H1 (cell line): ENCODE data around the gene ZRANB1. TPM values are rescaled to one million over a fixed set of nuclear protein-coding genes. Genes with fewer than 3 reads are reported as not detected.

Experiments used
- CTCF ChIA-PET: fragments of 300-600 bp; sonication (Branson Sonifier 250); formaldehyde crosslinking; loops from one replicate; lab custom pipeline; 2021; ENCODE audit not compliant: partially characterized antibody; lab: Charles Lee
- POLR2A ChIA-PET: fragments of 300-600 bp; sonication (Branson Sonifier 250); formaldehyde crosslinking; loops from one replicate; lab custom pipeline; 2021; ENCODE audit warnings: inconsistent platforms; ENCODE audit not compliant: partially characterized antibody; lab: Charles Lee
- DNase-seq, 2 experiments: peaks; one replicate each; pipeline versions ENCODE4 v3.0.0 to v3.0.0-alpha.2; 2010 to 2022; ENCODE audit warnings: low spot score in 2 of 2, low read depth in 1 of 2, mixed read lengths in 1 of 2
- FAIRE-seq: peaks from 2 replicates; lab custom pipeline; 2011; peaks lifted over from hg19 to GRCh38; lab: Jason Lieb, UNC
- H2AFZ ChIP-seq: 2 replicates; pipeline ENCODE4 v1.8.1; 2012; ENCODE audit warnings: low read length, inconsistent platforms
- H2AK5ac ChIP-seq: 2 replicates; pipeline ENCODE4 v1.6.1; 2013; ENCODE audit warnings: low read depth, low read length
- H2BK120ac ChIP-seq: replicated peaks from 2 replicates; pipeline ENCODE3; 2013; ENCODE audit warnings: low read depth, low read length, inconsistent platforms
- H2BK12ac ChIP-seq: 2 replicates; pipeline ENCODE4 v1.6.1; 2013; ENCODE audit warnings: low read depth, low read length
- H2BK15ac ChIP-seq: 2 replicates; pipeline ENCODE4 v1.6.1; 2013; ENCODE audit warnings: low read length
- H2BK20ac ChIP-seq: 2 replicates; pipeline ENCODE4 v1.6.1; 2013; ENCODE audit warnings: low read length
- H2BK5ac ChIP-seq: 2 replicates; pipeline ENCODE4 v1.6.1; 2013; ENCODE audit warnings: low read depth, low read length
- H3K14ac ChIP-seq: 2 replicates; pipeline ENCODE4 v1.6.1; 2013; ENCODE audit warnings: inconsistent platforms; ENCODE audit not compliant: insufficient read length
- H3K18ac ChIP-seq: 2 replicates; pipeline ENCODE4 v1.6.1; 2013; ENCODE audit warnings: low read length; ENCODE audit errors: extremely low read depth
- H3K23ac ChIP-seq: 2 replicates; pipeline ENCODE4 v1.6.1; 2013; ENCODE audit warnings: inconsistent platforms; ENCODE audit not compliant: insufficient read length
- H3K23me2 ChIP-seq: 2 replicates; pipeline ENCODE4 v1.6.1; 2013; ENCODE audit warnings: low read depth, low read length
- H3K27ac ChIP-seq: 2 replicates; pipeline ENCODE4 v1.6.1; 2011; ENCODE audit warnings: low read depth, low read length, inconsistent platforms
- H3K27me3 ChIP-seq, 4 experiments: replicated peaks in 1 of 4; 1 replicate in 1 of 4; 2 replicates in 3 of 4; pipeline versions ENCODE4 v1.6.1 to v1.8.1; 2011 to 2013; ENCODE audit warnings: low read length in 3 of 4, mild to moderate bottlenecking in 3 of 4, inconsistent platforms in 2 of 4, mixed read lengths in 2 of 4, moderate library complexity in 1 of 4; ENCODE audit not compliant: control insufficient read depth in 3 of 4, insufficient read depth in 3 of 4; ENCODE audit errors: extremely low read depth in 1 of 4
- H3K36me3 ChIP-seq, 4 experiments: 2 replicates each; pipeline versions ENCODE4 v1.6.1 to v1.8.1; 2011 to 2013; ENCODE audit warnings: mild to moderate bottlenecking in 4 of 4, low read length in 3 of 4, moderate library complexity in 2 of 4, control low read depth in 1 of 4, inconsistent platforms in 1 of 4; ENCODE audit not compliant: insufficient read depth in 4 of 4, control insufficient read depth in 2 of 4
- H3K4ac ChIP-seq: replicated peaks from 2 replicates; pipeline ENCODE3; 2013; ENCODE audit warnings: low read length, low read depth, mixed read lengths, inconsistent platforms; ENCODE audit not compliant: insufficient read length
- H3K4me1 ChIP-seq, 4 experiments: replicated peaks in 1 of 4; 1 replicate in 1 of 4; 2 replicates in 3 of 4; pipeline versions ENCODE4 v1.6.1 to v1.8.1; 2011 to 2013; ENCODE audit warnings: low read length in 3 of 4, inconsistent platforms in 2 of 4, mixed read lengths in 1 of 4; ENCODE audit not compliant: insufficient read depth in 4 of 4, control insufficient read depth in 3 of 4
- H3K4me2 ChIP-seq, 2 experiments: 2 replicates each; pipeline versions ENCODE4 v1.6.1 to v1.8.1; 2011 to 2013; ENCODE audit warnings: low read depth in 2 of 2, low read length in 2 of 2, control low read depth in 1 of 2, inconsistent platforms in 1 of 2, mild to moderate bottlenecking in 1 of 2; ENCODE audit not compliant: insufficient read depth in 1 of 2
- H3K4me3 ChIP-seq, 4 experiments: fragments of 200-600, 300-600 bp in 1 of 4; sonication (generic), shearing (Covaris generic), sonication (Bioruptor Twin) in 1 of 4; 2 replicates each; pipeline versions ENCODE4 v1.5.1 to v1.8.1; 2011 to 2016; ENCODE audit warnings: low read length in 4 of 4, low read depth in 3 of 4, control low read depth in 2 of 4, inconsistent platforms in 2 of 4, mild to moderate bottlenecking in 2 of 4, mixed read lengths in 1 of 4, moderate library complexity in 1 of 4; ENCODE audit not compliant: insufficient read depth in 2 of 4; ENCODE audit errors: extremely low read depth in 1 of 4
- H3K56ac ChIP-seq: replicated peaks from 2 replicates; pipeline ENCODE3; 2013; ENCODE audit warnings: low read depth, mild to moderate bottlenecking, mixed read lengths, low read length, inconsistent platforms; ENCODE audit not compliant: insufficient read length
- H3K79me1 ChIP-seq: 2 replicates; pipeline ENCODE4 v1.6.1; 2013; ENCODE audit warnings: low read depth, low read length, control low read depth
- H3K79me2 ChIP-seq, 2 experiments: 2 replicates each; pipeline versions ENCODE4 v1.6.1 to v1.8.1; 2012 to 2013; ENCODE audit warnings: low read length in 2 of 2, mild to moderate bottlenecking in 2 of 2, inconsistent platforms in 1 of 2; ENCODE audit not compliant: insufficient read depth in 2 of 2, control insufficient read depth in 1 of 2
- H3K9ac ChIP-seq, 4 experiments: replicated peaks in 1 of 4; 1 replicate in 1 of 4; 2 replicates in 3 of 4; pipeline versions ENCODE4 v1.6.1 to v1.8.1; 2011 to 2013; ENCODE audit warnings: low read depth in 3 of 4, low read length in 3 of 4, control low read depth in 2 of 4, mild to moderate bottlenecking in 2 of 4, moderate library complexity in 2 of 4, inconsistent platforms in 1 of 4; ENCODE audit errors: extremely low read depth in 1 of 4
- H3K9me3 ChIP-seq, 2 experiments: 2 replicates each; pipeline versions ENCODE4 v1.6.1 to v1.8.1; 2012 to 2013; ENCODE audit warnings: mild to moderate bottlenecking in 2 of 2, moderate library complexity in 2 of 2, control low read depth in 1 of 2, inconsistent platforms in 1 of 2, low read depth in 1 of 2, low read length in 1 of 2, mixed read lengths in 1 of 2; ENCODE audit not compliant: insufficient read depth in 2 of 2
- H4K20me1 ChIP-seq, 2 experiments: replicated peaks in 1 of 2; 2 replicates each; pipeline versions ENCODE3 to v1.8.1; 2011 to 2013; ENCODE audit warnings: inconsistent platforms in 2 of 2, low read length in 2 of 2, mild to moderate bottlenecking in 1 of 2; ENCODE audit not compliant: insufficient read depth in 2 of 2, control insufficient read depth in 1 of 2
- H4K5ac ChIP-seq: 2 replicates; pipeline ENCODE4 v1.6.1; 2013; ENCODE audit warnings: low read length, low read depth, mixed read lengths, inconsistent platforms; ENCODE audit not compliant: insufficient read length
- H4K8ac ChIP-seq: 2 replicates; pipeline ENCODE4 v1.8.0; 2013; ENCODE audit warnings: mild to moderate bottlenecking, moderate library complexity, low read length, inconsistent platforms; ENCODE audit not compliant: insufficient read depth; ENCODE audit errors: extremely low read depth
- H4K91ac ChIP-seq: replicated peaks from 2 replicates; pipeline ENCODE3; 2013; ENCODE audit warnings: low read length, mixed read lengths, inconsistent platforms; ENCODE audit not compliant: insufficient read length
- BCL11A ChIP-seq, 2 experiments: IDR thresholded peaks; one replicate each; pipeline ENCODE4 v1.6.1; 2011; ENCODE audit warnings: low read depth in 2 of 2, low read length in 2 of 2, mild to moderate bottlenecking in 2 of 2
- CBX5 ChIP-seq: fragments of 300-800, 300-1000 bp; sonication (generic); IDR thresholded peaks from 2 replicates; pipeline ENCODE4 v1.7.1; 2016; ENCODE audit warnings: antibody characterized with exemption, low read length, low read depth
- EZH2 ChIP-seq: fragments of 200-600 bp; sonication (generic); IDR thresholded peaks from 2 replicates; pipeline ENCODE4 v1.7.1; 2012; ENCODE audit warnings: low read depth, mild to moderate bottlenecking, moderate library complexity, low read length, inconsistent platforms; ENCODE audit not compliant: severe bottlenecking
- FOSL1 ChIP-seq: IDR thresholded peaks from 2 replicates; pipeline ENCODE4 v1.6.1; 2011; ENCODE audit warnings: mild to moderate bottlenecking, low read depth, low read length, moderate library complexity; ENCODE audit not compliant: insufficient read depth
- MAFK ChIP-seq: IDR thresholded peaks from 2 replicates; pipeline ENCODE4 v1.6.1; 2012; ENCODE audit warnings: low read depth, mild to moderate bottlenecking, improper control_type of control experiment, low read length
- RNF2 ChIP-seq: fragments of 200-900, 300-1000 bp; sonication (generic); IDR thresholded peaks from 2 replicates; pipeline ENCODE4 v1.7.1; 2016; ENCODE audit warnings: borderline replicate concordance, low read depth, mild to moderate bottlenecking, antibody characterized with exemption, low read length; ENCODE audit not compliant: poor library complexity, severe bottlenecking; ENCODE audit errors: missing control alignments
- SAP30 ChIP-seq: fragments of 300-600 bp; sonication (generic); IDR thresholded peaks from 2 replicates; pipeline ENCODE4 v1.7.1; 2012; ENCODE audit warnings: low read length, moderate library complexity, mild to moderate bottlenecking, inconsistent platforms; ENCODE audit not compliant: insufficient read depth, insufficient replicate concordance
- SIRT6 ChIP-seq: IDR thresholded peaks from one replicate; pipeline ENCODE4 v1.7.1; 2012; ENCODE audit warnings: low read length, inconsistent platforms
- SP2 ChIP-seq: IDR thresholded peaks from 2 replicates; pipeline ENCODE4 v1.6.1; 2012; ENCODE audit warnings: mild to moderate bottlenecking, low read length, inconsistent platforms
- TAF1 ChIP-seq: IDR thresholded peaks from 2 replicates; pipeline ENCODE4 v1.6.1; 2011; ENCODE audit warnings: mild to moderate bottlenecking, low read depth, low read length
- WGBS, 2 experiments: shearing (Covaris generic) in 1 of 2; methylation state at CpG; one replicate each; pipeline versions ENCODE4 v1.1.6 to v1.1.7; 2013 to 2015; ENCODE audit warnings: low lambda C conversion rate in 2 of 2, mixed read lengths in 2 of 2, inconsistent platforms in 1 of 2, low coverage in 1 of 2, missing lambda C conversion rate in 1 of 2; ENCODE audit not compliant: insufficient replicate concordance in 2 of 2, insufficient coverage in 1 of 2, insufficient read length in 1 of 2; ENCODE audit errors: extremely low coverage in 1 of 2, missing lambda C conversion rate in 1 of 2; 5-methylcytosine and 5-hydroxymethylcytosine counted together
- polyA plus RNA-seq, 7 experiments: library from polyadenylated mRNA; depleted of rRNA in 3 of 7; stranded (reverse) in 5 of 7; unstranded in 2 of 7; fragments of >200 nt in 5 of 7; fragments of 200-250 nt in 2 of 7; gene quantifications; 1 replicate in 5 of 7; 2 replicates in 1 of 7; 4 replicates in 1 of 7; pipeline versions ENCODE4 v1.2.1 to v1.2.3, GENCODE V29; 2011 to 2013; ENCODE audit warnings: missing spikeins in 2 of 7, mixed read lengths in 2 of 7
- total RNA-seq: library from RNA; stranded (reverse); fragmentation: NEBNext Ultra II Directional; extraction: Animal tissue kit (Norgen Biotek cat#: 25700); gene quantifications from 2 replicates; pipeline ENCODE4 v1.2.1, GENCODE V29; 2021

Gene ZRANB1
- total and polyA plus RNA-seq, 2 of the 8 experiments (the other 6 are each of a cell fraction or from before 2014, with no cell fraction given) = 6.1 to 19.9 TPM

DNA sequence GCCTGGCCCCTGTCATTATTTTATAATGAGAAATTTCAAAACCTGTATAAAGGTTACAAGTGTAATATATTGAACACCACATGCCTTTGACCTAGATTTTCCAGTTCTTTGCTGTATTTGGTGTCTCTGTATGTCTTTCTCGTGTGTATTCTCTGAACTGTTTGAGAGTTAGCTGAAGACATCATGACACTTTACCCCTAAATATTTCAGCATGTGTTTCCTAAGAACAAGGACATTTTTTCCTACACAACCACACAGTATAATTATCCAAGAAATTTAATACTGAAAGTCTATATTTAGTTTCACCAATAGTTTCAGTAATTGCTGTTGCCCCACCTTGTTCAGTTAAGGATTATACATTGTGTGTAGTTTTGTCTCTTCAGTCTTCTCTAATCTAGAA is 14.8 kb downstream of the ZRANB1 start:
- POLR2A ChIA-PET = no interaction called here
- Histone ChIP-seq H3K4ac (no peak overlapping the region), H3K79me1 (peaks cover 5% of the 10 kb centered on the region), H2BK12ac (no peak overlapping the region), H2BK120ac (no peak overlapping the region), H4K8ac (no peak overlapping the region), H3K4me3 (no peak overlapping the region), H4K5ac (no peak overlapping the region), H3K4me2 (no peak overlapping the region), H3K27ac (no peak overlapping the region)
- 81% methylated on average over 1 of the region's 1 CpG; no CpG with 5 or more reads in 1 of the 2 experiments for WGBS, 2 experiments
- TF ChIP-seq SAP30 = no peak
- TF ChIP-seq FOSL1 = no peak
- TF ChIP-seq CBX5 = no peak
- no peak for TF ChIP-seq TAF1
- TF ChIP-seq MAFK = no peak
- no peak for TF ChIP-seq SIRT6
- TF ChIP-seq BCL11A (IDR thresholded peaks at IDR 0.05; ENCODE audit: low read depth in 2 of 2, low read length in 2 of 2) = no peak
- no peak for TF ChIP-seq SP2
- TF ChIP-seq RNF2 = no peak
- TF ChIP-seq EZH2 = no peak
- TF ChIP-seq, all 59 proteins: peak for 0
- no peak overlapping the region for H2AK5ac ChIP-seq
- no peaks in the 10 kb centered on the region for H3K9me3 ChIP-seq
- H3K14ac ChIP-seq = no peak overlapping the region
- H2AFZ ChIP-seq = no peak overlapping the region
- peaks cover 6 to 21% of the 10 kb centered on the region in 2 experiments for H4K20me1 ChIP-seq
- H3K9ac ChIP-seq = no peak overlapping the region
- H4K91ac ChIP-seq = no peak overlapping the region
- no peak overlapping the region for H2BK5ac ChIP-seq
- H3K4me1 ChIP-seq = no peaks in the 10 kb centered on the region
- H3K23ac ChIP-seq = no peak overlapping the region
- H3K18ac ChIP-seq = no peak overlapping the region
- DNase-seq = no peak
- peaks cover 6 to 90% of the 10 kb centered on the region in 2 experiments; a peak in 3 of 4 replicates for H3K79me2 ChIP-seq
- H3K56ac ChIP-seq = no peak overlapping the region
- no peak for FAIRE-seq
- CTCF ChIA-PET = interaction anchor here (1.0 to 1.4 kb wide), 2 partner anchors 13 to 36 kb away, joined by 3 read pairs; no protein-coding TSS in a partner anchor
- no peaks in the 10 kb centered on the region for H3K36me3 ChIP-seq
- H3K27me3 ChIP-seq = no peaks in the 10 kb centered on the region
- no peaks in the 10 kb centered on the region for H3K23me2 ChIP-seq
- no peak overlapping the region for H2BK15ac ChIP-seq
- no peak overlapping the region for H2BK20ac ChIP-seq
